ENCODE results near the gene SF3A1. TPM values are rescaled to one million over a fixed set of nuclear protein-coding genes. Genes with fewer than 3 reads are reported as not detected.

SF3A1 gene
- total RNA-seq, 1 experiment from 2014 or later: 272 TPM

GRCh38 chr22:30296833-30297232, 59.9 kb downstream of the SF3A1 start (continued):
- TF ChIP-seq AFF4 (CRISPR knock-in tag; IDR thresholded peaks at IDR 0.05; ENCODE audit: borderline replicate concordance): no peak

- POLR2A ChIA-PET: no interaction called here
- H3K4me3 Mint-ChIP-seq: no peak overlapping the region
Measured at GRCh38 chr22:30296324-30296723, 60.4 kb downstream of the SF3A1 start.

More at GRCh38 chr22:30296324-30296723, 60.4 kb downstream of the SF3A1 start:
- Mint-ChIP-seq H3K9me3 (no peaks in the 10 kb centered on the region), H3K4me1 (no peaks in the 10 kb centered on the region), H3K27me3 (ENCODE audit: low read depth) (no peaks in the 10 kb centered on the region), H3K36me3 (no peaks in the 10 kb centered on the region; the same call in 1 of the 2 replicates), H3K27ac (no peak overlapping the region)
- CTCF ChIA-PET: interaction anchor here (1.1 to 1.7 kb wide), 2 partner anchors 8 to 32 kb away, joined by 3 to 5 read pairs; no protein-coding TSS in a partner anchor
- DNase-seq (ENCODE audit: low spot score): no peak
- no peak for TF ChIP-seq EMX1 (CRISPR knock-in tag; IDR thresholded peaks at IDR 0.05)
- no peak for TF ChIP-seq ETV6 (CRISPR knock-in tag; IDR thresholded peaks at IDR 0.05)
- no peak for TF ChIP-seq ATF2 (CRISPR knock-in tag; IDR thresholded peaks at IDR 0.05; ENCODE audit: borderline replicate concordance, low read depth)
- TF ChIP-seq KAT7 (CRISPR knock-in tag; IDR thresholded peaks at IDR 0.05; ENCODE audit: borderline replicate concordance): no peak
- TF ChIP-seq ZNF219 (CRISPR knock-in tag; IDR thresholded peaks at IDR 0.05; ENCODE audit: borderline replicate concordance): no peak
- no peak for TF ChIP-seq ATF3 (CRISPR knock-in tag; conservative IDR thresholded peaks at IDR 0.05)
- no peak for TF ChIP-seq ZBTB21 (CRISPR knock-in tag; IDR thresholded peaks at IDR 0.05; ENCODE audit: borderline replicate concordance)
- TF ChIP-seq ELF4 (CRISPR knock-in tag; IDR thresholded peaks at IDR 0.05; ENCODE audit: low read depth): no peak
- no peak for TF ChIP-seq JUN (CRISPR knock-in tag; IDR thresholded peaks at IDR 0.05)
- no peak for TF ChIP-seq CREB1 (CRISPR knock-in tag; IDR thresholded peaks at IDR 0.05)
- TF ChIP-seq ATF1 (CRISPR knock-in tag; IDR thresholded peaks at IDR 0.05): no peak
- no peak for TF ChIP-seq PRDM15 (CRISPR knock-in tag; IDR thresholded peaks at IDR 0.05)
- no peak for TF ChIP-seq ZMAT4 (CRISPR knock-in tag; IDR thresholded peaks at IDR 0.05)
- TF ChIP-seq IRF1 (CRISPR knock-in tag; IDR thresholded peaks at IDR 0.05): no peak
- no peak for TF ChIP-seq HMGXB4 (CRISPR knock-in tag; IDR thresholded peaks at IDR 0.05)
- no peak for TF ChIP-seq SMAD3 (CRISPR knock-in tag; IDR thresholded peaks at IDR 0.05; ENCODE audit: borderline replicate concordance)
- no peak for TF ChIP-seq NFATC4 (CRISPR knock-in tag; IDR thresholded peaks at IDR 0.05)
- no peak for ATAC-seq
